Effector CD8-positive, alpha-beta T cell (primary cell): Measurements from ENCODE around the gene DCAF7.

Experiments used
- DNase-seq: peaks from one replicate; lab custom pipeline; 2025; lab: John Stamatoyannopoulos, UW

DCAF7 gene

GRCh38 chr17:63629627-63630026 lies 79.3 kb downstream of the DCAF7 start:
- DNase-seq = no peak

GRCh38 chr17:63631062-63631461 lies 80.8 kb downstream of the DCAF7 start:
- DNase-seq = no peak

GRCh38 chr17:63631626-63632025 lies 81.3 kb downstream of the DCAF7 start:
- DNase-seq = no peak

DNA sequence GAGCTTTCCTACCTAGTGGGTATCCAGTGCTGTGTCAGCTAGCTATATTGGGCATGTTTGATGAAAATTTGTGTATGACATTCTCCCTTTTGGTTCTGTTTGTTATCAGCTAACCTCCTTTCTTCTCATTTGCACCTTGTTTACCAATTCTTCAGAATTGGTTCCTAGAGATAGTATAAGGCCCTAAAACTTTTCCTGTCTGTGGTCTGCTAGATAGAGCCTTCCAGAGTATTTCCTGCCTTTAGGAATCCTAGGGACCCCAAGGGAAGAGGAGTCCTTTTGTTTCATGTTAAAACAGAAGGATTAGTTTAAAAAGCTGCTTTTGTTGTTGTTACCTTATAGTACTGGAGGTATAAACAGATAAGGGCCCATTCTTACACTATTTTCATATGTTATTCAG lies 83.5 kb downstream of the DCAF7 start:
- DNase-seq = no peak

DNA sequence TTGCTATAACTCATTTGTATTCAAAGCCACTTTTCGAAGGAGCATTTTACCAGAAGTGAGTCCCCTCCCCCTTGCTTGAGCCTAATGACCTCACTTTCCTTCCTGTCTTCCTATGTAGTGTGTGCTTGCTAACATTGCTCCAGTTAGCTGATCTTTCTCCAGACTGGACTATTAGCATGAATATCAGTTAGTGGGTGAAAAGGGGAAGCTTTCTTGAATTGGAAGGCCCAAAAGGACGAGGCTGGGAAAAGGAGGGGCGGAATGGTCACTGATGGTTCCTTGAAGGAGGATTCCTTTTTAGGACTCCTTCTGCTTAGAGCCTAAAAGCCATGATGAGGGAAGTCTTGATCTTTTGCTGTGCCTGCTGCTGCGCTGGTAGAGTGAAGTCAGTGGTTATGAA lies 83.9 kb downstream of the DCAF7 start:
- no peak for DNase-seq

- DNase-seq = no peak
Observed at GRCh38 chr17:63634816-63635215, 84.5 kb downstream of the DCAF7 start.

DNA sequence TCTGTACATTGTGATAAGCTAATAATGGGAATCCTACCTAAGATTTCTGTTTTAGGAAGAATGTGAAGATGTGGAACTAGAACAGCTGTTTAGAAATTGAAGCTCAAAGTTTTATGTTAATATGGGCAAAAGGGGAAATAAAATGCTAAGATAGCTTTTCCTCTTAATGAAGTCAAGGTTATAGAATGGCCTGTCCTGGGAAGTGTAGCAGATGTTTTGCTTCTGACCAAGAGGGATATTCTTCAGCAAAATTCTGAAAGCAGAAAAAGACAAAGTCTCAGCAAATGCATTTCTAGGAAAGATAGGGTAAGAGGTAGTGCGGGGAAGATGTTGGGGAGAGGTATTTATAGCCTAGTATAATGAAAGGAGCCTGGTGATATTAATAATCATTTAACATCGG lies 85.0 kb downstream of the DCAF7 start:
- no peak for DNase-seq

DNA sequence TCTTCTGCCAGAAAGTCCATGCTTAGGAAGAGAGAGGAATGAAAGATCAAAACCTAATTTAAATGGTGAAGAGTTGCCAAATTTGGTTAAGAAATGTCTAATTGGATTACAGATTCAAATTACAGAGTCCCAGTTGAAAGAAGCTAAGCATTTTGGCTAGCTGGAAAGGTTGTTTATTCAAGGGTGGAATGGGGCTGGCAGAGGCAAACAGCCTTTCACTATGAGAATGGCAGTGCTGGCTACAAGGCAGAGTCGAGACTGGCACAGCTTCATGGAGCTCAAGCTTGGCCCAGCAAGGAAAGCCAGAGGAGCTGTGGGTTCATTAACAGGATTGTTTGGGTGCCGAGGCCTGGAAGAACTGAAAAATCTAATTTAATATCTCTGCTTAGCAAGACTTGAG lies 85.5 kb downstream of the DCAF7 start:
- DNase-seq = no peak

GRCh38 chr17:63639125-63639524 lies 88.8 kb downstream of the DCAF7 start:
- no peak for DNase-seq

DNA sequence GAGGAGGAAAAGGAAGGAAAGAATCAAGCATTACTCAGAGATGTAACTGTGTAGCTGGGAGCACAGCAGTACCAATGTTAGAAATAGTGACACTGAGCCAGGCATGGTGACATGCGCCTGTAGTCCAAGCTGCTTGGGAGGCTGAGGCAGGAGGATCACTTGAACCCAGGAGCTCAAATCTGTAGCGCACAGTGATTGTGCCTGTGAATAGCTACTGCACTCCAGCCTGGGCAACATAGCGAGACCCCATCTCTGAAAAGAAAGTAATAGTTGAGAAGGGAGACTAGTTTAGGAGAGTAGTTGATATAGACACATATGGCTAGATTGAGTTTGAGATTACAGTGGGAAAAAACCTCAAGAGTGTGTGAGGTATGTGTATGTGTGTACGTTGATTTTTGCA lies 89.8 kb downstream of the DCAF7 start:
- DNase-seq = no peak

GRCh38 chr17:63641692-63642448 lies 91.6 kb downstream of the DCAF7 start:
- DNase-seq = no peak
